GM21447 (cell line): ENCODE results near the gene TRIM74.
"Not testable (repeated sequence)": the region's sequence is repeated elsewhere in the genome, so short reads cannot be mapped to it uniquely, and the experiment has no call there.

Source experiments
- ATAC-seq: cut with Tn5 transposase; IDR thresholded peaks from one replicate; pipeline ENCODE4 v1.9.1; 2021; ENCODE audit not compliant: unreplicated experiment

Gene TRIM74

GRCh38 chr7:72968980-72969516, at the start of gene TRIM74:
TSS of gene TRIM74 (minus strand) at chr7:72969466. CDS start at chr7:72966157, 3,309 bp downstream.
- not testable (repeated sequence) for ATAC-seq

GRCh38 chr7:73006491-73006890, 37.2 kb upstream of the TRIM74 start:
- not testable (repeated sequence) for ATAC-seq

- ATAC-seq, result peak; percentile 83
These were observed 36.6 kb upstream of the TRIM74 start for GRCh38 chr7:73005693-73006447.

GRCh38 chr7:73005356-73005692, 36.1 kb upstream of the TRIM74 start:
- ATAC-seq, result peak; percentile 83

GRCh38 chr7:72997887-72998468, 28.7 kb upstream of the TRIM74 start:
- ATAC-seq, result not testable (repeated sequence)

- ATAC-seq, result not testable (repeated sequence)
These were observed 28.2 kb upstream of the TRIM74 start for GRCh38 chr7:72997447-72997846.

GRCh38 chr7:72995484-72995883, 26.2 kb upstream of the TRIM74 start:
- not testable (repeated sequence) for ATAC-seq

GRCh38 chr7:72990146-72990913, 21.1 kb upstream of the TRIM74 start:
- not testable (repeated sequence) for ATAC-seq

GRCh38 chr7:72982084-72982483, 12.8 kb upstream of the TRIM74 start:
- ATAC-seq, result not testable (repeated sequence)

GRCh38 chr7:72980382-72980781, 11.1 kb upstream of the TRIM74 start:
- not testable (repeated sequence) for ATAC-seq

- ATAC-seq, result not testable (repeated sequence)
These were observed 7.2 kb upstream of the TRIM74 start for GRCh38 chr7:72976434-72976833.

GRCh38 chr7:72975656-72976286, 6.5 kb upstream of the TRIM74 start:
- not testable (repeated sequence) for ATAC-seq

GRCh38 chr7:72974781-72975180, 5.5 kb upstream of the TRIM74 start:
- not testable (repeated sequence) for ATAC-seq

- not testable (repeated sequence) for ATAC-seq
These were observed 2.2 kb upstream of the TRIM74 start for GRCh38 chr7:72971505-72971904.

GRCh38 chr7:72969688-72970087, 422 bp upstream of the TRIM74 start:
- ATAC-seq, result not testable (repeated sequence)

- not testable (repeated sequence) for ATAC-seq
These were observed 2.4 kb downstream of the TRIM74 start for GRCh38 chr7:72966892-72967291.

GRCh38 chr7:72965186-72965975, 3.9 kb downstream of the TRIM74 start:
- peak; percentile 74 for ATAC-seq

- ATAC-seq, result not testable (repeated sequence)
These were observed 6.2 kb downstream of the TRIM74 start for GRCh38 chr7:72963056-72963455.

- not testable (repeated sequence) for ATAC-seq
These were observed 8.0 kb downstream of the TRIM74 start for GRCh38 chr7:72961346-72961650.

- not testable (repeated sequence) for ATAC-seq
These were observed 8.5 kb downstream of the TRIM74 start for GRCh38 chr7:72960626-72961345.
